HEK293T (cell line): ENCODE results near the gene INTS7.

Experiments used
- ARNT ChIP-seq: fragments of 450-650 bp; IDR thresholded peaks from 2 replicates; pipeline ENCODE4 v1.6.1; 2017; ENCODE audit warnings: mild to moderate bottlenecking
- BHLHE40 ChIP-seq: fragments of 450-650 bp; IDR thresholded peaks from 2 replicates; pipeline ENCODE4 v1.6.1; 2016; ENCODE audit warnings: mild to moderate bottlenecking, moderate library complexity, borderline replicate concordance
- FOXA1 ChIP-seq: fragments of 450-650 bp; IDR thresholded peaks from 2 replicates; pipeline ENCODE4 v1.6.1; 2016; ENCODE audit warnings: mild to moderate bottlenecking
- FOXK2 ChIP-seq: fragments of 450-650 bp; IDR thresholded peaks from 2 replicates; pipeline ENCODE4 v1.6.1; 2016; ENCODE audit warnings: mild to moderate bottlenecking
- HDGF ChIP-seq: fragments of 450-650 bp; IDR thresholded peaks from 2 replicates; pipeline ENCODE4 v1.6.1; 2017; ENCODE audit warnings: antibody characterized with exemption, borderline replicate concordance
- NFRKB ChIP-seq: fragments of 450-650 bp; IDR thresholded peaks from 2 replicates; pipeline ENCODE4 v1.6.1; 2016; ENCODE audit warnings: mild to moderate bottlenecking, moderate library complexity
- SP1 ChIP-seq: fragments of 450-650 bp; IDR thresholded peaks from 2 replicates; pipeline ENCODE4 v1.6.1; 2017
- SUZ12 ChIP-seq: fragments of 450-650 bp; IDR thresholded peaks from 2 replicates; pipeline ENCODE4 v1.6.1; 2016; ENCODE audit warnings: mild to moderate bottlenecking

GRCh38 chr1:212045981-212046380 is 10.6 kb upstream of the INTS7 start:
- TF ChIP-seq SUZ12 (no peak), HDGF (no peak), BHLHE40 (no peak), NFRKB (no peak), FOXA1 (no peak), ARNT (no peak), SP1 (no peak), FOXK2 (no peak)
